ENCODE data around the gene ATP2C2.

The ATP2C2 gene

DNA sequence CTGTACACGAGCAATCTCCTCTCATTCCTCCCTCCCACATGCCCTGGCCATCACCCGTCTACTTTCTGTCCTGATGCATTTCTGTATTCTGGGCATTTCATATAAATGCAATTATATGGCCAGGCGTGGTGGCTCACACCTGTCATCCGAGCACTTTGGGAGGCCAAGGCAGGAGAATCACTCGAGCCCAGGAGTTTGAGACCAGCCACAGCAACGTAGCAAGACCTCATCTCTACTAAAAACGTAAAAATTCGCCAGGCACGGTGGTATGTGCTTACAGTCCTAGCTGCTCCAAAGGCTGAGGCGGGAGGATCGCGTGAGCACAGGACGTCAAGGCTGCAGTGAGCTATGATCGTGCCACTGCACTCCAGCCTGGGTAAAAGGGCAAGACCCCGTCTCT is 131.3 kb downstream of the ATP2C2 start:
- no peak for FAIRE-seq

DNA sequence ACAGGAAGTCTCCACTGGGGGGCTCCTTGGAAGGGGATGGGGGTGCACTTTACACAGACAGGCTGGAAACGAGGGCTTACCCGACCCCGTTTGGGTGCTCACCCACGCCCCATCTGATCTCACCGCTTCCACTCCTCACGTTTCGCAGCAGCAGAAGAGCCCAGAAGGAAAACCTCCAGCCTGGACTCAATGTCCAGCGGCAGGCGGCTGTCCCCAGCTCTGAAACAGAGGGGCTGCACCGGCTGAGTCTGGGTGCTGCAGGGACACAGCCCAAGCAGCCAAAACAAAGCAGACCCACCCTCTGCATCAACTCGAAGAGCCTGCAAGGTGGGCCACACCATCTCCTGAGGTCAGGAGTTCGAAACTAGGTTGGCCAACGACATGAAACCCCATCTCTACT is 132.2 kb downstream of the ATP2C2 start:
- FAIRE-seq, result no peak

DNA sequence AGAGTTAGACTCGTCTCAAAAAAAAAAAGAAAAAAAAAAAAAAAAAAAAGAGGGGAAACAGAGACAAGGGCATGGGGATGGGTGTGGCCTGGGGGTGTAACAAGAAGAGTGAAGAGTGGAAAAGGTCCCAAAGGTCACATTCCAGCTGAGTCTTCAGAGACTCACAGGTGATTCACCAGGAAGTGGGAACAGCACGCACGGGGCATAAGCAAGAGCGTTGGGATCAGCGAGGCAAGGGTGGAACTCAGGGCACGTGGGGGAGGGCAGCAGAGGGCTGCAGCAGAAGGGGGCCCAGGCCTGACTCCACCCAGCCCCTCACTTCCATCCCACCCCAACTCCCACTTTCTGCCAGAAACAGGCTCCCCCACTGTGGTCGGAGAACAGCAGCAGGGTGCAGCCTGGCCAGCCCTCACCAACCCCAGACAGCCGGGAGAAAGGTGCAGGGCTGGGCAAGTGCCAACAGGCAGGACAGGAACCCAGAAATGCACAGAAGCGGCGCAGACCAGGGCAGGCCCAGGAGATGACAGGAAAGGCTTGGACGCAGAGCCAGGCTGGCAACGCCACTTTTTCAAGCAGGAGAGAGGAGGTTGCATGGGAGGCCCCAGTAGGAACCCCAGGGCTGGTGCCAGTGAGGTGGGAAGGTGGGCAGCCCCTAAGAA is 132.9 kb downstream of the ATP2C2 start:
- no peak for FAIRE-seq

GRCh38 chr16:84502075-84502474 is 133.7 kb downstream of the ATP2C2 start:
- no peak for FAIRE-seq

DNA sequence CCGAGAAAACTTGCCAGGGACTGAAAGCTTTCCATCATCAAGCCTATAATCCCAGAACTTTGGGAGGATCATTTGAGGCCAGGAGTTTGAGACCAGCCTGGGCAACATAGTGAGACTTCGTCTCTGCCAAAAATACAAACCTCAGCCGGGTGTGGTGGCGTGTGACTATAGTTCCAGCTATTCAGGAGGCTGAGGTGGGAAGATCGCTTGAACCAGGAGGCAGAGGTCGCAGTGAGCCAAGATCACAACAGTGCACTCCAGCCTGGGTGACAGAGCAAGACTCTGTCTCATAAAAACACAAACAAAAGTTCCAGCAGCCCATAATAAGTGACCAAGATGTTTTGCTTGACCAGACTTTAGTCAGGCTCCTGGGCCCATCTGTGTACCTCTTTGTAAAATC is 134.2 kb downstream of the ATP2C2 start:
- FAIRE-seq, result no peak

DNA sequence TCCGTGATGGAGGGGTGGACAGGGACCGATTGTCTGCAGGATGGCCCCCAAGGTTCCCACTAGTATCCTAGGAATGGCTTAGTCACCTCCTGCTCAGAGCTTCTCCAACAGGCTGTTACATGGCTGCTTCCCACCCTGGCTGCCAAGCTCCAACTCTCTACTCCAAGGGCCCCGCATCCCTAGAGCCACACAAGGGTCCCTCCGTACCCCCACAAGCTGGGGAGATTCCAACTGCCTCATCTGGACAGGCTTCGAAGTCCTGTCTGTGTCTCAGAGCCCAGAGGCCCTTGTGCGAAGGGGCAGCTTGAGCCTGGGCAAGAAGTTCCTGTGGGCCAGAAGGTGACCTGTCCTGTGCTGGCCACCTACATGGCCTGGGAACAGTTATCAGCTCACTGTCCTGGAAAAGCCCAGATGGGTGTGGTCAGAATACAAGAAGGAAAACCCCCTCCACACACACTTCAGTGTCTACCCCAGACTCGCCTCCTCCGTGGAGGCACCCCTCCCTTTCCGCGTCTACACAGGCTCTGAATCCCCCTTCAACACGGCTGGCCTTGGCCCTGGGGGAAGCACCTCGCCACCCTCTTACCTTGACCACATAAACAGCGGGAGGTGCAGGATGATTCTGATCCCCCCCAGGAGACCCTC is 135.5 kb downstream of the ATP2C2 start:
- FAIRE-seq, result no peak

DNA sequence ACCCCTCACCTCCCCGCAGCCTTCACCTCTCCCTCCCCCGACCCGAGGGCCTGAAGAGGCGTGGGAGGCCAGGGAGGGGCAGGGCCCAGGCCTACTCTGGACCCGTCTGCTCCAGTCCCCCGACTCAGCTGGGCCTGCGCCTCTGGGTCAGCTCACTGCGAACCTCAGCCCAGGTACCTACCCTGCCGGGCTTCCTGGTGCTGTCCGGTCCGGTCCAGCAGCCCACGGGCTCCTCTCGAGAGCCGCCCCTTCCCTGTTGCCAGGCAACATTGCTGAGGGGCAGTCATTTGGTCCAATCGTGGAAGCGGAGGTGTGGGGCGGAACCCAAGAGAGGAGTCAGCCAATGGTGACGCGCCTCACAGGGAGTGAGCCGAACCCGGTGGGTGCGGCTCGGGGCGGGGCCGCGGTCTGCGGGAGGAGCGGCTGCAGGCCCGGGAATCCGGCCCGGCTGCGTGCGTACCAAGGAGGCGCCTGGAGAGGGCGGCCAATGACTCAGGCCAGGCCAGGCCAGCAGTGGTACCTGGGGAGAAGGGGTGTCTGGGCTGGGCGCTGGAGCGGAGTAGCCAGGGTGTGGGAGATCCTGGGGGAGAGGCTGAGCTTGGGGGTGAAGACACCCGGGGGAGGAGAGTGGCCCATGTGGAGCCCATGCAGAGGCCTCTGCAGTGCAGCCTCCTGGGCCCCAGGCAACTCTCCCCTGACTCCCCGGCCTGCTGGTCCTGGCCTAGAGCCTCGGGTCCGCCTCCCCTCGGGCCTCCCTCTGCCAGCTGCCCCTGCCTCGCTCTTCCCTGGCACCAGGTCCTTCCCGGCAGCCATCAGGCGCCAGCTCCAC is 136.3 kb downstream of the ATP2C2 start, which contains the start of gene MEAK7:
Gene MEAK7, minus strand, starts transcription at position 240 of the 829 bp plus-strand sequence. CDS start 6,573 bp downstream, outside the sequence.
- FAIRE-seq, result no peak

GRCh38 chr16:84505249-84506187 is 137.2 kb downstream of the ATP2C2 start:
- no peak for FAIRE-seq

GRCh38 chr16:84507011-84507982 is 139.0 kb downstream of the ATP2C2 start:
- no peak for FAIRE-seq

DNA sequence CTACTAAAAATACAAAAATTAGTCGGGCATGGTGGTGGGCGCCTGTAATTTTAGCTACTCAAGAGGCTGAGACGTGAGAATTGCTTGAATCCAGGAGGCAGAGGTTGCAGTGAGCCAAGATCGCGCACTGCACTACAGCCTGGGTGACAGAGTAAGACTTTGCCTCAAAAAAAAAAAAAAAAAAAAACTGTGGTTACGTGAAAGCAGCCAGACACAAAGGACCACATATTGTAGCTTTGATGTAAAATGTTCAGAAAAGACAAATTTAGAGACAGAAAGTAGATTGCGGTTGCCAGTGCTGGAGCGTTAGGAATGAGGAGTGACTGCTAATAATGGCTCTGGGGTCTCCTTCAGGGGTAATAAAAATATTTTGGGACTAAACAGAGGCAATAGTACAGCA is 140.2 kb downstream of the ATP2C2 start:
- FAIRE-seq, result no peak

DNA sequence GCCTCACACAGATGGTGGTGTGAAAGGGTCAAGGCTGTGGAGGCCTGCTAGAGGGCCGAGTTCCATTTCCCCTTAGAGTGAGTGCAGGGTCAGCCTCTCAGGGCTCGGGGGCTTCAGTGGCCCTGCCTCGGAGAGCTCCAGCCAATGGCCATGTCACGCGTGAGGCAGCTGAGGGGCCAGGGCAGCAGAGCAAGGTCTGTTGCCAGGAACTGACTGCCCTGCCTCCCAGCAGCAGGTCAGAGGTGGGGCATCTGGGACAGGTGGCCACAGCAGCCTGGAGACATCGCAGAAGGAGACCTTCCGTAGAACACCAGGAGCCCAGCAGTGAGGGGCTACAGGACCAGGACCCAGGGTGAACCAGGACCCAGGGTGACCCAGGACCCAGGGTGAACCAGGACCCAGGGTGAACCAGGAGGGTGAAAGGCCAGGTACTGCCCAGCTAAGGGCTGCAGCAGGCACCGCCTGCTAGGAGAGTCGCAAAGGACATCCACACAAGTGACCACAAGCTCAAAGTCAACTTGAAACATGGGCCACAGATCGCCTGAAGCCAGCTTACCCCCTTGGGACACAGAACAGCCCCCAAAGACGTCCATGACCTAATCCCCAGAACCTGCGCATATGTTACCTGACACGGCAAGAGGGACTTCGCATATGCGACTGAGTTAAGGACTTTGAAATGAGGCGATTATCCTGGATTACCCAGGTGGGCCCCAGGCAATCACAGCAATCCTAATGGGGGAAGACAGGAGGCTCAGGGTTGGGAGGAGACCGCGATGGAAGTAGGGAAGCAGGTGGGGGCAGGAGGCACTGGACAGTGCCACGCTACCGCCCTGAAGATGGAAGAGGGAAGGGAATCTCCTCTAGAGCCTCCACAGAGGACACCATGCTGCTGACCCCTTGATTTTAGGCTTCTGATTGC is 141.0 kb downstream of the ATP2C2 start:
- no peak for FAIRE-seq

GRCh38 chr16:84511180-84511800 is 143.0 kb downstream of the ATP2C2 start:
- FAIRE-seq, result peak; percentile 38

GRCh38 chr16:84511831-84512230 is 143.5 kb downstream of the ATP2C2 start:
- no peak for FAIRE-seq

GRCh38 chr16:84513123-84513522 is 144.8 kb downstream of the ATP2C2 start:
- FAIRE-seq, result no peak

GRCh38 chr16:84513666-84514065 is 145.3 kb downstream of the ATP2C2 start:
- no peak for FAIRE-seq

Data from islet of Langerhans (tissue), 1 donor.